AG04449 (cell line): ENCODE measurements around the gene DNM2.

Experiments used
- CTCF ChIA-PET: fragments of 350-600 bp; formaldehyde crosslinking; extraction: SDS; loops from one replicate; lab custom pipeline; 2021; ENCODE audit warnings: antibody characterized with exemption; lab: Yijun Ruan, JAX
- POLR2A ChIA-PET: fragments of 400-600, 350-600 bp; formaldehyde crosslinking; extraction: SDS; loops from one replicate; lab custom pipeline; 2020; ENCODE audit warnings: antibody characterized with exemption, inconsistent platforms; lab: Yijun Ruan, JAX
- DNase-seq: peaks from one replicate; pipeline ENCODE4 v3.0.0-alpha.2; 2010; ENCODE audit warnings: low read depth, low spot score
- H3K4me3 ChIP-seq: 2 replicates; pipeline ENCODE4 v1.5.1; 2011; ENCODE audit warnings: low read depth, mild to moderate bottlenecking, control low read depth, low read length
- TF ChIP-seq, protein P1 (sequence below): IDR thresholded peaks from one replicate; pipeline ENCODE4 v1.5.1; 2011; ENCODE audit warnings: mild to moderate bottlenecking, moderate library complexity, low read length, control low read depth, inconsistent platforms; ENCODE audit not compliant: insufficient read depth; ENCODE audit errors: missing control alignments

The DNM2 gene

DNA sequence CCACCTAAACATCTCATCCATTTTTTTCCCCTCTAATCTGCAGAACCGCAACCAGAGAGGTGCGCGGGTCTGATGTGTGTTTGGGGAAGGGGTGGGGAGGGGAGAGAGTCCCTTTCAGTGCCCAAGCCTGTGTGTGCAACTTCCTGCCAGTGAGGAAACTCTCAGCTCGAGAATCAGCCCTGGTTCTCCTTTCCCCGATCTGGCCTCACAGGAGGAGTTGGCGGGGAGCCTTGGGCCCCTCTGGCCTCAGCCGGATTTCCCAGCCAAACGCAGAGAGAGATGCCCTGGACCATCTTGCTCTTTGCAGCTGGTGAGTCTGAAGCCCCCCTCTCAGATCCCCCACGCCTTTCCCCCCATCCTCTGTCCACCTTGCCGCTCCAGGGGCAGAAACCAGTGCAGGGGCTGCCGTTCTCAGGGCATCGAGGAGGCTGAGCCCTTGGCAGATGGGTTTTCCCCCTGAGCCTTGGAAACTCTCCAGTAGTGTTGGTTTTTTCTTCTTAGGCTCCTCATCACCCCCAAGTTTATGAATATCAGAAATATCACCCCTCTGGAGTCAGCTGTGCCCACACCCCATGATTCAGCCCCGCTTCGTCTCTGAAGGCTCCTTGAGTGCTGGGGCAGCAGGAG lies 130.5 kb downstream of the DNM2 start, which contains the start of gene C19orf38:
TSS of gene C19orf38 (plus strand) at position 186 of the 627 bp plus-strand sequence. CDS start at position 280, 94 bp downstream.
- no peak within 1 kb of the TSS for H3K4me3 ChIP-seq
- DNase-seq: no peak
- ChIA-PET POLR2A (no interaction called here), CTCF (interaction anchor here (25.0 kb wide), 1 partner anchor 16 kb away, joined by 559 read pairs; the partner anchor contains the start of gene CARM1)
- TF ChIP-seq, protein P1, sequence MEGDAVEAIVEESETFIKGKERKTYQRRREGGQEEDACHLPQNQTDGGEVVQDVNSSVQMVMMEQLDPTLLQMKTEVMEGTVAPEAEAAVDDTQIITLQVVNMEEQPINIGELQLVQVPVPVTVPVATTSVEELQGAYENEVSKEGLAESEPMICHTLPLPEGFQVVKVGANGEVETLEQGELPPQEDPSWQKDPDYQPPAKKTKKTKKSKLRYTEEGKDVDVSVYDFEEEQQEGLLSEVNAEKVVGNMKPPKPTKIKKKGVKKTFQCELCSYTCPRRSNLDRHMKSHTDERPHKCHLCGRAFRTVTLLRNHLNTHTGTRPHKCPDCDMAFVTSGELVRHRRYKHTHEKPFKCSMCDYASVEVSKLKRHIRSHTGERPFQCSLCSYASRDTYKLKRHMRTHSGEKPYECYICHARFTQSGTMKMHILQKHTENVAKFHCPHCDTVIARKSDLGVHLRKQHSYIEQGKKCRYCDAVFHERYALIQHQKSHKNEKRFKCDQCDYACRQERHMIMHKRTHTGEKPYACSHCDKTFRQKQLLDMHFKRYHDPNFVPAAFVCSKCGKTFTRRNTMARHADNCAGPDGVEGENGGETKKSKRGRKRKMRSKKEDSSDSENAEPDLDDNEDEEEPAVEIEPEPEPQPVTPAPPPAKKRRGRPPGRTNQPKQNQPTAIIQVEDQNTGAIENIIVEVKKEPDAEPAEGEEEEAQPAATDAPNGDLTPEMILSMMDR: no peak

DNA sequence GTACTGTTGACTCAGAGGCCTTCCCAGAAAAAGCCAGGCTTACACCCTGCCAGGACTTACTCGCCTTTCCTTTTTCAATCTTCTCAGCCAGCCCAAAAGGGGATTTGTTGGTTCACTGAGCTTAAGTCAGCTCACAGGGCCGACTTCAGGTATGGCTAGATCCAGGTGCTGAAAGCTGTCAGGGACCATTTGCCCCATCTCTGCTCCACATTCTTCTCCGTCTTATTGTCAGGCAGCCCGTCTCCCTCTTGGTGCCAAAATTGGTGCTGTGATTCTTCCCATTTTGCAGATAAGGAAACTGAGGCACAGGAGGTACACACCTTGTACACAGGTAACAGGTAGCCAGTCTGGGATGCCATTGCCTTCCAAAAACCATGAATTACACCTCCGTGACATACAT lies 132.8 kb downstream of the DNM2 start:
- no peak overlapping the region for H3K4me3 ChIP-seq
- POLR2A ChIA-PET: interaction anchor here (0.7 kb wide), 1 partner anchor 33 kb away, joined by 3 read pairs; no protein-coding TSS in a partner anchor
- TF ChIP-seq, protein P1: no peak
- CTCF ChIA-PET: interaction anchor here (1.6 to 25.0 kb wide), 3 partner anchors 14 to 133 kb away, joined by 4 to 559 read pairs (median 7); partner anchors contain the start of genes CARM1, DNM2 and TMED1
- no peak for DNase-seq

DNA sequence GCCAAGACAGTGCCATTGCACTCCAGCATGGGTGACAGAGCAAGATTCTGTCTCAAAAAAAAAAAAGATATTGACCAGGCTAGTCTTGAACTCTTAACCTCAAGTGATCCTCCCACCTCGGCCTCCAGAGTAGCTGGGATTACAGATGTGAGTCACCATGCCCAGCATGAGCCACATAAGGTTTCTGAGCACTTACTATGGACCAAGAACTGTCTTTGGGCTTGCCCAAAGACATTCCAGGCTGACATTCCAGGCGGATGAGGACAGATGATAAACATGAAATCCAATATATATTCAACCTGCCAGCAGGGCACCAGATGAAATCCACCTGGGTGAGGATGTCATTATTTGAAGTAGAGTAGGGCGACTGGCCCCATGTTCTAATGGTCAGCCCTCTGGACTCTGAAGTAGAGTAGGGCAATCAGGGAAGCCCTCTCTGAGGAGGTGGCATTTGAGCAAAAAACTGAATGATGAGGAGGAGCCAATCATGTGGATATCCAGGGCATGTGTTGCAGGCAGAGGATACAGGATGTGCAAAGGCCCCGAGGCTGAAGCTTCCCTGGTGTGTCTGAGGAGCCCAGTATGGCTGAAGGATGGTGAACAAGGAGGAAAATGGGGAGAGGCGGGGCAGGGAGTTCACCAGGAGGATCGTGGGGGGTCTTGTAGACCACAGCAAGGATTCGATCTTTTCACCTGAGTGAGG lies 134.4 kb downstream of the DNM2 start:
- H3K4me3 ChIP-seq: no peak overlapping the region
- no peak for DNase-seq
- ChIA-PET POLR2A (no interaction called here), CTCF (interaction anchor here (1.3 to 25.0 kb wide), 4 partner anchors 12 to 135 kb away, joined by 3 to 559 read pairs (median 6); partner anchors contain the start of genes CARM1, DNM2 and TMED1)
- TF ChIP-seq, protein P1: no peak

DNA sequence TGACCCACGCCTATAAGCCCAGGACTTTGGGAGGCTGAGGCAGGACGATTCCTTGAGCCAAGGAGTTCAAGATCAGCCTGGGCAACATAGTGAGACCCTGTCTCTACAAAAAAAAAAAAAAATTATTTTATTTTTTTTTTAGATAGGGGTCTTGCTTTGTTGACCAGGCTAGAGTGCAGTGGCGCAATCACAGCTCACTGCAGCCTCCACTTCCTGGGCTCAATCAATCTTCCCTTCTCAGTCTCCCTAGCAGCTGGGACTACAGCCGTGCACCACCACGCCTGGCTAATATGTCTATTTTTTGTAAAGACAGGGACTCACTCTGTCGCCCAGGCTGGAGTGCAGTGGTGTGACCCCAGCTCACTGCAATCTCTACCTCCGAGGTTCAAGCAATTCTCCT lies 135.1 kb downstream of the DNM2 start:
- CTCF ChIA-PET: interaction anchor here (0.6 to 25.0 kb wide), 4 partner anchors 9 to 135 kb away, joined by 3 to 559 read pairs (median 8); partner anchors contain the start of genes CARM1 and DNM2
- POLR2A ChIA-PET: no interaction called here
- TF ChIP-seq, protein P1: no peak
- no peak overlapping the region for H3K4me3 ChIP-seq
- DNase-seq: no peak

DNA sequence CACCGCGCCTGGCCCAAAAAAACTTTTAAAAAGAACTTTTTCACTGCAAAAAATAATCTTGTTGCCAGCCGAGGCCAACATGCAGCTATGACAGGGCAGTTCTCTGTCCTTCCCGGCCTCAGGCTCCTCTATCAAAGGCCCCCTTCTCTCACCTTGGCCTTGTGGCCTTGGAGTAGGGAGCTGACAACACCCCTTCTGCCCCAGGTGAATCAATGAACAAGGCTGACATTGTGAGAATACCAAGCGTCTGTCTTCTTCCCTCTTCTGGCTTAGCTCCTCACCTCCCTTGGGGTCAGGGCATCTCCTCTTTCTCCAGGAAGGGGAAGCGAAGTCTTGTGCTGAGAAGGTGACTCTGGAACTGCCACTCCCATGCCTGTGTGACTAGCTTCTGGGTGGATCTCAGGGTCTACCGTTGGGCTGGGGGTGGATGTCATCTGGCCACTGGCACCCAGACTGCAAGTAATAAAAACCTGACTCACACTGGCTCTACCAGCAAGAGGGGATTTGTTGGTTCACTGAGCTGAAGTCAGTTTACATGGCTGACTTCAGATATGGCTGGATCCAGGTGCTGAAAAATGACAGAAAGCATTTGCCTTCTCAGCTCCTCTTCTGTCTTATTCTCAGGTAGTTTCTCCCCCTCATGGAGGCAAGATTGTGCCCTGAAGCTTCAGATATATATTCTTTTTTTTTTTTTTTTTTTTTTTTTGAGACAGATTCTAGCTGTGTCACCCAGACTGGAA lies 136.6 kb downstream of the DNM2 start:
- ChIA-PET CTCF (interaction anchor here (0.6 to 25.0 kb wide), 6 partner anchors 8 to 311 kb away, joined by 3 to 559 read pairs (median 8); partner anchors contain the start of genes C19orf38, CARM1, DNM2 and TMED1), POLR2A (interaction anchor here (1.3 kb wide), 1 partner anchor 19 kb away, joined by 4 read pairs; the partner anchor contains the start of gene TMED1)
- TF ChIP-seq, protein P1: no peak
- H3K4me3 ChIP-seq: no peak overlapping the region
- no peak for DNase-seq
